GM12892 (cell line): ENCODE results near the gene KRT76.

Source experiments
- POLR2A ChIP-seq: IDR thresholded peaks from 2 replicates; pipeline ENCODE4 v1.6.1; 2011; ENCODE audit warnings: low read depth, low read length, control low read depth
- TAF1 ChIP-seq: IDR thresholded peaks from 2 replicates; pipeline ENCODE4 v1.6.1; 2011; ENCODE audit warnings: low read depth, mild to moderate bottlenecking, control low read depth, low read length, borderline replicate concordance

DNA sequence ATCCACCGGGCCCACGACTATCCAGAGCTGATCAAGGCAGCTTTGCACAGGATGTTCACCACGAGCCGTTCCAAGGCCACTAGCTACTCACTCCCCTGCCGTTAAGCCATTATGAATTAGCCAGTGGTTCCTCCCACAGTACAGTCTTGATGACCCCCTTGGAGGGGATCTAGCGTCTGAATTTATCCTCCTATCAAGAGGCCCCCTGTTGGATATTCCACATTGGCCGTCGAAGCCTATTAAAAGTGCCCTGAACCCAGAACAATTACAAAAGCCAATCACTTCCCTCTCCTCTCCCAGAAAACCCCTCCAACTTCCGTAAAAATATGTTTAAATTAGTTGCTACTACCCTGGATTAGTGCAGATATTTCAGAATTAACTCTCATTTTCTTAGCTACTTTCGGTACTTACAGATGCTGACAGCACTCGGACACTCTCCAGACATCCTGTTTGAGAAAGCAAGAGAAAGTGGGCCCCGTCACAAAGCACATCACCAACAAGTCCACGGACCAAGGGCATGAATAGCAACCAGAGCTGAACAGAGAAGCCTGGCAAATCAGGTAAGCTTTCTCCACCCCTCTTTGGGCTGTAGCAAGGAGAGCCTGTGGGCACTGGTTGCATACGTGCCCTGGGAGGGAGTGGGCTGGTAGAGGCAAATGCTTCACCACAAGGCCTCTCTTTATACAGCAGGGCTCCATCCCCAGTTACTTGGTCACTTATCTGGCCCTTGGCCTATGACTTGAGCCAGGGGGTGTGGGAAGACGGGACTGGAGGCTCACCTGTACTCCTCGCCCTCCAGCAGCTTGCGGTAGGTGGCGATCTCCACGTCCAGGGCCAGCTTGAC lies 13.5 kb upstream of the KRT76 start:
- TF ChIP-seq POLR2A, result no peak
- no peak for TF ChIP-seq TAF1
